IPS-18c (cell line): ENCODE data around the gene BRD1.
"Not testable (repeated sequence)": the region's sequence is repeated elsewhere in the genome, so short reads cannot be mapped to it uniquely, and the experiment has no call there.

Experiments used
- H3K4me3 ChIP-seq: 2 replicates; pipeline ENCODE4 v1.7.0; 2013; ENCODE audit warnings: low read depth, mild to moderate bottlenecking, low read length, moderate library complexity; ENCODE audit not compliant: insufficient read depth
- H3K9me3 ChIP-seq: one replicate; pipeline ENCODE4 v1.6.1; 2013; ENCODE audit warnings: mild to moderate bottlenecking, low read length, moderate library complexity; ENCODE audit not compliant: control insufficient read depth, insufficient read depth

The BRD1 gene

DNA sequence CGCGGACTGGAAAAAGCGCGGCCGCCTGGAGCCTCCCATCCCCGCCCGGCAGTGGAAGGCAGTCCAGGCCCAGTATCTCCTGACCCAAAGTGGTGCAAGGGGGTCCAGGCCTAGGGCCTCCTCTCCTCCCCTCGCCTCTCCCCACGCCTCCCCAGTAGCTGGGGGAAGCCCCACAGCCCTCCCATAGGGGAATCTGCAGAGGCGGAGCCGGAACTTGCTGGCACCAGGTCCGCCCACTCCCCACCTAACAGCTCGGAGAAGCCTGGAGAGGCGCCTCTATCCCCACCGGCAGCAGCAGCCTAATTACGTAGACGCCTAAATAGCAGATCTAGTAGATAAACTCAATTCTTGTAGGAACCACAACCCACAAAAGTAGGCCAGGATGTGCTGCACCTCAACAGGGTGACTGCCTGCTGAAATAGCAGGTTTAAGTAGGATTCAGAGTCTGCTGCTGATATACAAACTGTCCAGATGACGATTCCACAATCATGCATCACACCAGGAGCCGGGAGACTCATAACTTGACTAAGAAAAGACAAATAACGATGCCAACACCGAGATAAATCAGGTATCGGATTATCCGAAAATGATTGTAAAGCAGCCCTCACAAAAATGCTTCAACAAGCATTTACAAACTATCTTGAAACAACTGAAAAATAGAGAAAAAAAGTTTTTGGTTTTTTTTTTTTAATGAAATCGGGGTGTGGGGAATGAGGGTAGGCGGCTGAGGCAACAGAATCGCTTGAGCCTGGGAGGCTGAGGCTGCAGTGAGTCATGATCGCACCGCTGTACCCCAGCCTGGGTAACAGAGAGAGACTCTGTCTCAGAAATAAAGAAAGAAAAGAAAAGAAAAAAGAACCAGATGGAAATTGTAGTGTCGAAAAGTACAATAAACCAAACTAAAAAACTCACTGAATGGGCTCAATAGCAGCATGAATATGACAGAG, 11.4 kb upstream of the BRD1 start:
- no peaks in the 10 kb centered on the region for H3K9me3 ChIP-seq
- H3K4me3 ChIP-seq: no peak overlapping the region

DNA sequence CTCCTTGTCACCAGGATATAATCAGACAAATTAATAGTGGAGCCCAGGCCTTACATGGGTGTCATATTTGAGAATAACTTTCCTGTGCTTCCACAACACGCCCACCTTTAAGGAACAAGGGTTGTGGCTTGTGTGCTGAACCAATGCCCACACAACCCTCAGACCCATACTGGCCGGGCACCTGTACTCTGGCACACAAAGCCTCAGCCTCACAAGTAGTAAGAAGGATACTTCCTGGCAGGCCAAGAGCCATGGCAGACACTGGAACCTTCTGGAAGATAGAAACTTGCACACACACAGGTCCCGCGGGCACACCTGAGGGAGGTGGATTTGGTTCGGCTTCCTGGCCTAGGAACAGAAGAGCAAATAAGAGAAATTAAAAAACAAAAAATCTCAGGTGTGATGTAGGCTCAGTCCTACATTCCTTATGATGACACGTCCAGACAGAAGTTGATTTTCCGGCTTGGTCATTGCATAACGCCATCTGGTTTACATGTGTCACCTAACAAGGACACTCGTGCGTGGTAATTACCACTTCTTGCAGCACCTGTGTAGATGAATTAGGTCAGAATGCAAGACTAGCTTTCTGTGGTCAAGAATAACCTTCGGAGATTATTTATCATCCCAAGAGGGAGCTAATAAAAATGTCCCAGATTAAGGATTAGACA, 5.8 kb upstream of the BRD1 start:
- H3K9me3 ChIP-seq: peaks cover 3% of the 10 kb centered on the region
- H3K4me3 ChIP-seq: no peak overlapping the region

DNA sequence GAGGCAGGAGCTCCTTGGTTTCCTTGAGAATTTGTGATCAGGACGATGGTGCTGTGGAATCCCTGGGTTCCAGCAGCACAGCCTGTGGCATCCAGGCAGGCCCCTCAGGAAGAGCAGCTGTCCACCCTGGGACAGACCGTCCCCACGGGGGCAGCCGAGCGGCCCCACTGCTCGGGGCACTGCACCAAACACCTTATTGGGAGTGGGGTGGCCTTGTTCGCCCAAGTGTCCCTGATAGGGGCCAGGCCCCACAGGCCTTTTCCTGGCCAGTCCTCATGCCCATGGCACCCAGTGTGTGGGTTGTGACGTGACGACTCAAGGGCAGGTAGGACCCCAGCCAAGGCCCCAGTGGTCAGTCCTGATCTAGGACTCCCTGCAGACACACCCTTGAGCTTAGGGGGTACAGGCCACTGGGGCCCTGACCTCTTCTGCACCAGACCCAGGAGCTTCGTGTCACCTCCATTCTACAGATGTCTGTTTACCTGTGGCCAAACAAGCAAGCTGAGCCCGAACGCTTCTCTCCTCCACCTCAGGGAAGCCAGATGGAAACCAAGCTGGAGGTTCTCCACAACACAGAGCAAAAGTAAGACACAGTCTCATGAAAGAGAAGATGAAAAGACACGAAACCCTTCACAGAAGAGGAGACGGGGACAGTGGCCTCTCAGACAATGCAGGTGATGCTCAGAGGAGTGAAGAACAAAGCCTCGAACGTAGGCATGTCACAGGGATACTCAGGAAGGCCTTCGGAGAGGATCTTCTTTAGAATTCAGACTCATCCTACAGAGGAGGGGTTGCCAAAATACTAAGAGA, 1.6 kb upstream of the BRD1 start:
- H3K9me3 ChIP-seq: peaks cover 3% of the 10 kb centered on the region
- no peak overlapping the region; the same call in 1 of the 2 replicates for H3K4me3 ChIP-seq

DNA sequence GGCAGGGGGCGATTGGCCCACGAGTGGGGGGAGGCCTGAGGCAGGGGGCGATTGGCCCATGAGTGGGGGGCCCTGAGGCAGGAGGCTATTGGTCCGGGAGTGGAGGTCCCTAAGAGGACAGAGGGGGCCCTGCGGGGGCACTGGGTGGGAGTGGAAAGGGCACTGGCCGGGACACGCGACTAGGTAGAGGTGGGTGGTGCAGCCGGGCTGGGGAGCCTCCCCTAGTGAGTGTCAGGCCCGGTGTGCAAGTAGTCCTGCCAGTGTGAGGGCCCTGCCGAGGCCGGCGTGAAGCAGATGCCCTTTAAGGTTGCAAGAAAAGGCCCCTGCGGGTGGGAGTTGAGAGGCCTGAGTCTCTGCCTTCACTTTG, 909 bp upstream of the BRD1 start:
- H3K9me3 ChIP-seq: peaks cover 6% of the 10 kb centered on the region
- H3K4me3 ChIP-seq: no peak overlapping the region

DNA sequence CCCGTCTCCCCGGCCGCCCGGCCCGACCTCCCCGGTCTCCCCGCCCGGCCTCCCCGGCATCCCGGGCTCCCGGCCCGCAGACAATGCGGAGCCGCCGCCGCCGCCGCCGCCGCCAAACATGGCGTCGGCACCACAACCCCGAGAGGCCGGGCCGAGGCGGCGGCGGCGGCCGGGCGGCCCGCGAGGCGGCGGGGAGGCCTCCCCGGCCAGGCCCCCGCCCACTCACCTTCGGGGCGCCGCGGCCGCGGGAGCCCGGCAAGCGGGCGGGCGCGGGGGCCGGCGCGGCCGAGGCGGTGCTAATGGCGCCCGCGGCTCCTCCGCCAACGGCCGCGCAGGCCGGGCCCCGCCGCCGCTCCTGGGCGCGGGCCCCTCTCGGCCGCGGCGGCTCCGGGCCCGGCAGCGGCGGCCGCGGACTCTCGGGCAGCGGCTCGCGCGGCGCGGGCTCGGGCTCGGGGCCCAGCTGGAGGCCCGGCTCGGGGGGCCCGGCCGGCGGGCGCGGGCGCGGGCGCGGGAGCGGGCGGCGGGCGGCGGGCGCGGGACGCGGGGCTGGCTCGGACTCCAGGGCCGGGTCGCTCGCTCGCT, 311 bp downstream of the BRD1 start:
- peaks cover 6% of the 10 kb centered on the region for H3K9me3 ChIP-seq
- peak overlapping the region; percentile 76 for H3K4me3 ChIP-seq

DNA sequence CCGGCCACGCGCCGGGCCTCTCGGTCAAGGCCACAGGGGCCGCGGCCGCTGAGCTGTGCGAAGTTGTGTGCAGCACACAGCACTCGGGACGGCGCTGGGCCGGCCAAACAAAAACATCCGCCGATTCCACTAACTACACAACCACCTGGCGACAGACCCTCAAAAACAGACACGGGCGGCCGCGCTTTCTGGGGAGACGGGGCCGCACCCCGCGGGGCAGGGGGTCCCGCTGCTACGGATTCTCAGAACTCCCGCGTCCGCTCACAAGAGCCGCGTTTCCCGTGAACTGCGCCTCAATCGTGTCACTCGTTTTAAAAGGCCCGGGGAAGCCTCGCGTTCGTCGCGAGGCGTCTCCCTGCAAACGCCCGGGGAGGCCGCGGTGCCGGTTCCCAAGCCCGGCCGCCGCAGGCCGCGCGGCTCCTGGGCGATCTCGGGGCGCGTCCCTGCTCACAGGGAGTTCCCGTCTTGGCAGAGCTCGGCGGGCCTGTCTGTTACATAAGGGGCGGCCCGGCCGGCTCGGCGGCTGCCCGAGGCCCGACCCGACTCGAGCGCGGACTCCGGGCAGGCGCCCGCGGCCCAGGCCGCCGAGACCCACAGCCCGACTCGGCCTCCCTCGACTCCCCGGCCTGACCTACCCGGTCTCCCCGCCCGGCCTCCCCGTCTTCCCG, 936 bp downstream of the BRD1 start:
- H3K9me3 ChIP-seq: peaks cover 6% of the 10 kb centered on the region
- peak overlapping the region; percentile 76 for H3K4me3 ChIP-seq

DNA sequence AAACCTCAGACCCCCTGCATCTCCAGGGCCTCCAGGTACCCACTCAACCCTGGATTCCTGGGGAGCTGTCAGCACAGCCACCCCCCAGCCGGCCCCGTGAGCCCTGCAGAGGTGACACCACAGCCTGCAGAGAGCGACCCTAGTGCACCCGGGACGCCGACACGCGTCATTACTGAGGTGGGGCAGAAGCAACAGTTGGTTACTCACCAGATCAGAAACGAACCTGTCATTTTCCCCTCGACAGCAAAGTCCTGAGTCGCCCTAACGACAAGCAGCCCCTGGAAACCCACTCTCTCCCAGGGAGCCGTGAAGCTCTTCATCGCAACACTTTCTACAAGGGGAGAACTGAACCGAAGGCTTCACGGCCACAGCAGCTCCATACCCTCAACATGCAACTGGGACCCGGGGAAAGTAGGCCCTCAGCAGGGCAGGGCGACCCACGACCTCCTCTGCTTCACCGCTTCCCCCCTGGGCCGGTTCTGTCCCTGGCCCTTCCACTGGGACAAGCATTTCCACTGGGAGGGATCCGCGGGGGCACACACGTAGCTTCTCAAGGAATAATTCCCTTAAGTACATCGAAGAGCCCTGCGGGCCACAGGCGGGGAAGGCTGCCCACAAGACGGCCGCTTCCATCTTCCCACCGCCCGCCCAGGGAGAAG, 1.6 kb downstream of the BRD1 start:
- Histone ChIP-seq H3K4me3 (peak overlapping the region; percentile 76), H3K9me3 (peaks cover 6% of the 10 kb centered on the region)

DNA sequence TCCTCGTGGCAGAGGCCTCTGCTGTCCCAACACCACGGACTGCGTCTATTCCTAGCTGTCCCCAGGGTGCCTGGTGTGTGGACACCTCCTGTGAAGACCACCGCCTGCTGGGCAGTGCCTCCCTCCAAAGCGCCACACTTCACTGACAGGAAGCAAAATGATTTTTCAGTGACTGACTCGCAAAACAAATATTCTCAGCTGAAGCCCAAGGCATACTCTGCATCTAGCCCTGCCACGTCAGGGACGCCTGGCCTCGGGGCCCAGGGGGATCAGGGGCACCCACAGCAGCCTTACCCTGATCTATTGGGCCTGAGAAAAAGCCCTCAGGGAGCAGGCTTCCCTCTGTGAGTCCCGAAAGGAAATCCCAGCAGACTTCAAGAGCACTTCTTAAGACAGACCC, 2.2 kb downstream of the BRD1 start:
- H3K9me3 ChIP-seq: peaks cover 6% of the 10 kb centered on the region
- peak overlapping the region; percentile 16; the same call in 1 of the 2 replicates for H3K4me3 ChIP-seq

DNA sequence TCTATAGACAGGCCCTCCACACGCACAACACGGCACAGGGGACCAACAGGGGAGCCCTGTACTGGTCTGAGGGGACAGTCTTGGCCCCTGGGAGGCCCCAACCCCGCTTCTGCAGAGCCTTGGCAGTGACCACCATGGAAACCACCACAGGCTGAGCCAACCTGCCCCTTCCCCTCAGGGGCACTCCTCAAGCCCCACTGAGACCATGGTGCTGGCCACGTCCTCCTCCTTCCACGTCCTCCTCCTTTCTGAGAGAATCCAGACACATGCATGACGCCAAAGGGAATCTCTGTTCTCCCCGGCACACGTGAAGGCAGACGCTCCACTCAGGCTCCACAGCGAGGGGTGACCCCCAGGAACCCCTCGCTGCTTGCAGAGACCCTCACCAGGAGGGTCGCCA, 2.7 kb downstream of the BRD1 start:
- Histone ChIP-seq H3K9me3 (peaks cover 6% of the 10 kb centered on the region), H3K4me3 (no peak overlapping the region; the same call in 1 of the 2 replicates)

DNA sequence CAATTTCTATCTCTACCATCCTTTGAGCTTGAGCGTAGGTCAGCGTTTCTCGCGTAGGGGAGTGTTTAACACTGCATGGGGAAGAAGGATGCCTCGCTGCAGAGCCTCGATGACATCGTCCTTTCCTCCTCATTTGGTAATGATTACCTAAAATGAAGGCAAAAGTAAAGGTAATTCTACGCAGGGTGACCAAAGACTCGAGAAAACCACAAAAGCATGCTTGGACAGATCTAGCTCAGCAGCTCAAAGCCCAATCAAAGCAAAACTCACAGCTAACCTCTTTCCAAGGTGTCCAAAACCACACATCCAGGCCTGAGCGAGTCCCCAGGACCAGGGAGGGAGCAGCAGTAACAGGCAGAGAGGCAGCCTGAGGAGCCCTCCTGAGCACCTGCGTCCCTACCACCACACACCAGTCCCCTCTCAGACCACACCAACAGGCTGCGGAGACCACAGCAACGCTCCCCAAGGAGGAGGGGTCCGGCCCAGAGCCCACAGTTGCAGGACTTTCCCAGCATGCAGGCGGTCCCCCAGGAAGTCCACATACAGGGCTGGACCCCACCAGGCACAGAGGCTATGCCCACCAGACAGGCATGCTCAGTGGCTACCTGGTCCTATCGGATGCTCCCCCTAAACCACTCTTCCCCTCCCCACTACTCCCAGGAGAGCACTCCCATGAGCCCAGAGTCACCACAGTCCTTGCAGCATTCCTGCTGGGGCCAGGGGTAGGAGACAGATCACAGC, 3.3 kb downstream of the BRD1 start:
- Histone ChIP-seq H3K4me3 (no peak overlapping the region), H3K9me3 (peaks cover 6% of the 10 kb centered on the region)

DNA sequence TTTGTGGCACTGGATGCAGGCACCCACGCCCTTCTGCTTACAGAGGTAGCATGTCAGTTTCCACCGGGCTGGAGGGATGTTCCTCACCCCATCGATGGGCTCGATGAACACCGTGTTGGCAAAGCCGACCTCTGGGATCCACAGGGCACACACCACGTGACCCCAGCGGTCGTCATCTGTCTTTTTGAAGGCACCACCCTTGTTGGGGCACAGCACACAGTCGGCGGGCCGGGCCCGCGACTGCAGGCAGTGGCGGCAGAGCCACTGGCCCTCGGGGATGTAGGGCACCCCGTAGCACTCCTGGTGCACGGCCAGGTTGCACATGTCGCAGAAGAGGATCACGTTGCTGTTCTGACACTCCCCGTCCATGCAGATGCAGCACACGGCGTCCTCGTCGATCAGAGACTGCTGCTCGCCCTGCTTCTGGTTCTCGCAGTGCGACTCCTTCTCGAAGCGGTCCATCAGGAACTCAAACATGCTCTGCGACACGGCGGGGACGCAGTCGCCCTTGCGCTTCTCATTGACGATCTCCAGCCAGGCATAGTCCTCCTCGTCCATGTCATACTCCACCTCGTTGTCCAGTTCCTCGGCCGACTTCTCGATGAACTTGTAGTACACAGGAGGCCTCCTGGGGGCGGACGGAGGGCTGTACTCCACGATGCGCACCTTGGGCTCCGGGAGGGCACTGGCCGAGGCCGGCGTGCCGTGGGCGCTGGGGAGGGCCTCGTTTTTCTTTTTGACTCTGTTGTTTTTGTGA, 4.2 kb downstream of the BRD1 start:
- no peak overlapping the region for H3K4me3 ChIP-seq
- peaks cover 3% of the 10 kb centered on the region for H3K9me3 ChIP-seq

DNA sequence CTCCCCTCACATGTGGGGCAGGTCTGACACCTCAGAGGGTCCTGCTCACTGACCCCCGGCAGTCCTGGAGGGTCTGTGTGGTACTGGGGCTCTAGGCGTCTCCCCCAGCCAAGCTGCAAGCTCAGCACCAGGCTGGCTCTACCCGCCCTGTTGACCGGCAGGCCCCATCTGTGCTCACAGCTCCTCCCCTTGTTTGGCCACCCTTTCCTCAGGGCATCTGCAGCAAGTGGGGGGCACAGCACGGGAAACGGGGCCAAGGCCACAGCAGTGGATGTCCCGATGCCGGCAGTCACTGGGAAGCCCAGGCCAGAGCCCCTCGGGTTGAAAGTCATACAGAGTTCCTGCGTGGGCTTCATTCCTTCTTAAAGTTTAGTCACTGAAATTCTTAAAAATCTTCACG, 5.9 kb downstream of the BRD1 start:
- H3K4me3 ChIP-seq, H3K9me3 ChIP-seq: not testable (repeated sequence)

DNA sequence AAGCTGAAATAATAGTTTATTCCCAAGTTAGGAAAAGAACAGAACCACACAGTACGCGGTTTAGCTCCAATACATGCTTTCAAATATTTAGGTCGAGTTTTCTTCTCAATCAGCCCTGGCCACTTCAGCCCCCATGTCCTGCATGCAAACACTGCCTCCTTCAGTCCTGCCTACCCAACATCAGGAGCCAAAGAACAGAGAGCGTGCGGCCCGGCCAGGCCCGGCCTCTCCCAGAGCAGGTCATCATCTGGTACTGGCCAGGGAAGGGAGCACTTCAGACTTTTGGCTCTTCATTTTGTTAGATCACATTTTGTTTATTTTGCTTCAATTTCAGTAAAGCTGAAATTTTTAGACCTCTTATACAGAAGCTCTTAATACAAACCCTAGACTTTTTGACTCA, 6.7 kb downstream of the BRD1 start:
- H3K4me3 ChIP-seq: no peak overlapping the region
- H3K9me3 ChIP-seq: peaks cover 3% of the 10 kb centered on the region

DNA sequence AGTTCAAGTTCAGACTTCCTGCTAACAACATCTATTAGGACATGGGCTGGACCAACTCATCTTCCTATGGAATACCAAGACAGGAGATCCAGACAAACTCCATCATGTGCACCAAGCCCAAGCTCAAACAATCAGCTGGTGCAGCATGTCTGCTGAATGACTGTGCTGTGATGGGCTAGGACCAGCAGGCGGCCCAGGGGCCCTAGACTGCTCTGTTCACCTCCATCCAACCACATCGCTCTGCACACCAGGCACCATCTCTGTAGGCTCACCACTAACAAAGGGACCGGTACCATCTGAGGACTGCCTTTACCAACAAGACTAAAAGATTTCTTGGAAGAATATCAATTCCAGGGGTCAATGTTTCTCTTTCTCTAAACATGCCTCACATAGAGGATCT, 10.3 kb downstream of the BRD1 start:
- no peak overlapping the region for H3K4me3 ChIP-seq
- H3K9me3 ChIP-seq: no peaks in the 10 kb centered on the region

DNA sequence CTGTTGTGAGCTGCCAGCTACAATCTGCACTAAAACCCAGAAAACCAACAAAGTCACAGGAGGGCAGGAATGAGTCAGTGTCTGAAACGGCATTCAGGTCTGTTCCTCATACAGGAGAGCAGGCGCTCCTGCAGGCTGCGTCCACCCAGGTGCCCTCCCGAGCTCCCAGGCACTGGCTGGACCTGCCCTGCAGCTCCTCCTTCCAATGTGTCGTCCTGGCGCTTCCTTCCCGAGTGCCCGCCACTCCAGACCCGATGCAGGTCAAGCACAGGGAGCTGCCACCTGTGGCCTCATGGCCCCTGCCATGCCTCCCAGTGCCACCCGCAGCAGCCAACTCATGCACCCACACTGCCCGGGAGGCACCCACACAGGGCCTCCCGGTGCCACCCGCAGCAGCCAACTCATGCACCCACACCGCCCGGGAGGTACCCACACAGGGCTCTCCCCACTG, 12.0 kb downstream of the BRD1 start:
- H3K4me3 ChIP-seq: no peak overlapping the region
- H3K9me3 ChIP-seq: no peaks in the 10 kb centered on the region
